GM18502 (cell line): Measurements from ENCODE around the gene MAP3K15.
"Not testable (repeated sequence)": the region's sequence is repeated elsewhere in the genome, so short reads cannot be mapped to it uniquely, and the experiment has no call there.

Experiments used
- ATAC-seq: cut with Tn5 transposase; IDR thresholded peaks from one replicate; pipeline ENCODE4 v1.9.1; 2021; ENCODE audit warnings: mild to moderate bottlenecking; ENCODE audit not compliant: unreplicated experiment, poor library complexity

The MAP3K15 gene

DNA sequence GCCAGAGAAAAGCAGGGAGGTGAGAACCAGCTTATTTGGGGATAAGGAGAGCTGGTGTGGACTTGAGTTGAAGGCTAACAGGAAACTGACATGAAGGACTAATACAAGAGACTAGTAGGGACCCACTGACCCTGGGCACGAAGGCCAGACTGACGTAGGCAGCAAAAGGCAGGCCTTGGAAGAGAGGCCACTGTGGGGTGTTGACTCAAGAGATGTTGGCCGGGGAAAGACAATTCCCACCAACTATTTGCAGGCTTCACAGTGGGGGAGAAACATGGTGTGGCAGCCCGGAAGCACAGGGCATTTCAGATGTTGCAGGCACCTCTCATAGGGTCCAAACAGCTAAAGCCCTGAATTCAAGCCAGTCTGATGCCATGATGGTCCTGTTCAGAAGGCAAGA, 24.4 kb upstream of the MAP3K15 start:
- no peak for ATAC-seq

DNA sequence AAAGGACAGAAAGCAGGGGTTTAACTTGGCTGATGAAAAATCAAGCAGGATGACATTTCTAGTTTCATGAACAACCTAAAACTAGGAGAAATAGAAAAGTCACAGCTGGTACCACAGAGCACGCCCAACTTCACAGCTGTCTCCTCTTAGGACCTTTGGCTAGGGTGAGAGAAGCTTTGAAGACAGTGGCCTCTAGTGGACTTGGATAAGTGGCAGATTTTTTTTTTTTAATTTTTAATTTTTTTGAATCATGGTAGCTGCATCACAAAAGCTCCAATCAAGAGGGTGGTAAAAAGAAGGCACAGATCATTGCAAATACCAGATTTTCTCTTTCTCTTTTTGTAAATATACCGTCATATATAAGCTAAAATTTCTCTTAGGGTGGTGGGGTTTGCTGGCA, 20.2 kb upstream of the MAP3K15 start:
- no peak for ATAC-seq

DNA sequence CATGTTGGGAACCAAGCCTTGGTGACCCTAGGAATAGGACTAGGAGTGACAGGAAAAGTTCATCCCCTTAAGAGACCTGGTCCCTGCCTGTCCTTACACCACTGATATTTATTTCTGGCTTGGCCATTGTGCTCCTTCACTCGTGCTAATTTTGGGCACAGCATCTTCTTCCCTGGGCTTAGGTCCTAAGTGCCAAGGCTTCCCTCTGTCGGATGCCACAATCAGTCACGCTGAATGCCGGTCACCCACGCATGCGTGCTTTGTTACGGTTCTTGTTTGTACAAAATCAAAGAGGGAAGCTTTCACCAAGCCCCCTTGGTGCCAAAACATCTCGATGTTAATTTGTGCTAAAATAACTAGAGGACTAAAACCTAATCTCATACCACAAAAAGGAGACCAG, 17.4 kb upstream of the MAP3K15 start:
- no peak for ATAC-seq

DNA sequence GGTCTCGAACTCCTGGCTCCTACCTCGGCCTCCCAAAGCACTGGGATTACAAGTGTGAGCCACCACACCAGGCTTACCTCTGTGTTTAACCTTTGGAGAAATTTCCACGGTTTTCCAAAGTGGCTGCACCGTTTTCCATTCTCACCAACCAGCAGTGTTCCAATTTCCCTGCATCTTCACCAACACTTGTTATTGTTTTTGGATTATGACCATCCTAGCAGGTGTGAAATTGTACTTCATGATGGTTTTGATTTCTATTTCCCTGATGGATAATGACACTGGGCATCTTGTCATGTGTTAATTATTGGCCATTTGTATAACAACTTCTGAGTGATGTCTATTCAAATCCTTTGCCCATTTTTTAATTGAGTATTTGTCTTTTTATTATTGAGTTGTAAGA, 2.7 kb upstream of the MAP3K15 start:
- no peak for ATAC-seq

DNA sequence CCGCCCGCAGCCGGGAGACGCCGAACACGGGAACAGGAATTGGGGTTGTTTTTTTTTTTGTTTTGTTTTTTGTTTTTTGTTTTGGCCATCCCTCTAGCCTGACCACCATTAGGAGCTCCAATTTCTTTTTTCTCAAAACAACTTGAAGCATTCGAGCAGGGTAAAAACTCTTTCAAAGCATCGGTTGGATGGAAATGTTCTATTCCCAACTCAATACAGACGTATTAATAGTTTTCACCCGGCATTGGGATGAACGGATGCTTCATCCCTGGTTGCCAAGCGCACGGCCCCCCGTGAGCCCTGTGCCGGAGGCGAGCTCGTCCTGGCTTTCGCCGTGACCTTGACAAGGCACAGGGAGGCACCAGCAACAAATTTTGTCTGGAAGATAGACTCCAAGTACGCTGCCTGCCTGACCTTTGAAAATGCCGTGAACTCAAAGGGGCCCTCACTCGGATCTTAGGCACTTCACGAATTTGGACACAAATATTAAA, 352 bp upstream of the MAP3K15 start:
- ATAC-seq, result no peak

DNA sequence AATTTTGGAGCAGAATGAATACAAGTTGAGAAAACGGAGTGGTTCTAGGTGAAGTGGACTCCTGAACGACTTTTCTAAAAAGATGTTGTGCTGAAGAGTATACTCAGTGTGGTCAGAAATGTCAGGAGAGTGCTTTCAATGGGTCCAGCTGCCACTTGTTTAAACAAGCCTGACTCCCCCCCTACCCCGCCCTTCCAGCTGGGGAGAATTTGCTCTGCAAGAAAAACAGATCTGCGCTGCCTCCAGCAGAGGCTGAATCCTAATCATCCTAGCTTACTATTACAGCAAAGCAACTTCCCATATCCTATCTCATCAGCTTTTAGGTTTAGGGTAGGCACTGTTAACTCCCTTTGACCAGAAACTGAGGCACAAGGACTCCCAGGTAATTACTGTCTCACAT, 1.9 kb downstream of the MAP3K15 start:
- no peak for ATAC-seq

DNA sequence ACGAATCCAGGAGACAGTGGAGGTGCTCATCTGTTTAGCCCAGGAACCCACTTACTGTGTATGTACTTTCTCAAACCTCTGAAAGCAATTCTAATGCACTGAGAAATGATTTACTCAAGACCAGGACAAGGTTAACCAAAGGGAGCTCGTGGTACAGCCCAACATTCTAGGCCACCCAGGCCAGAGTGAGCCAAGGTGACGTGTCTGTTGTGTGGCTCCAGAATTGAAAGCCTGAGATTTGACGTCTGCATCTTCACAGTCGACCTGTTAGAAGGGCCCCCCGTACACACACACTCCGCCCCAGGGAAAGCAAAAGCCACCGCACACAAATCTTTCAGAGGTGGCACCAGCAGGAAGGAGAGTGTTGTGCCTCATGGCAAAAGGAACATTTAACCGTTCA, 2.3 kb downstream of the MAP3K15 start:
- ATAC-seq, result no peak

DNA sequence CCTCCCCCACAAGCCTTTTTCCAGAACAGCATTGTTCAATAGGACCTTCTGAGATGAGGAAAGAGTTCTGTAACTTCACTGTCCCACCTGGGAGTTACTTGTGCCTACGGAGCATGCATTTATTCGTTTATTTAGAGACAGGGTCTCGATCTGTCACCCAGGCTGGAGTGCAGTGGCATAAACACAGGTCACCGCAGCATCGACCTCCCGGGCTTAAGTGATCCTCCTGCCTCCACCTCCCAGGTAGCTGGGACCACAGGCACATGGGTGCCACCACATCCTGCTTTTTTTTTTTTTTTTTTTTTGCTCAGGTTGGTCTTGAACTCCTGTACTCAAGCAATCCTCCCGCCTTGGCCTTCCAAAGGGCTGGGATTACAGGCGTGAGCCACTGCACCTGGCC, 2.9 kb downstream of the MAP3K15 start:
- no peak for ATAC-seq

DNA sequence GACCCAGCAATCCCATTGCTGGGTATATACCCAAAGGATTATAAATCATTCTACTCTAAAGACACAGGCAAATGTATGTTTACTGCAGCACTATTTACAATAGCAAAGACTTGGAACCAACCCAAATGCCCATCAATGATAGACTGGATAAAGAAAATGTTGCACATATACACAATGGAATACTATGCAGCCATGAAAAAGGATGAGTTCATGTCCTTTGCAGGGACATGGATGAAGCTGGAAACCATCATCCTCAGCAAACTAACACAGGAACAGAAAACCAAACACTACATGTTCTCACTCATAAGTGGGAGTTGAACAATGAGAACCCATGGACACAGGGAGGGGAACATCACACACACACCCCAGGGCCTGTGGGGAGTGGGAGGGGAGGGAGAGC, 3.5 kb downstream of the MAP3K15 start:
- ATAC-seq, result not testable (repeated sequence)

DNA sequence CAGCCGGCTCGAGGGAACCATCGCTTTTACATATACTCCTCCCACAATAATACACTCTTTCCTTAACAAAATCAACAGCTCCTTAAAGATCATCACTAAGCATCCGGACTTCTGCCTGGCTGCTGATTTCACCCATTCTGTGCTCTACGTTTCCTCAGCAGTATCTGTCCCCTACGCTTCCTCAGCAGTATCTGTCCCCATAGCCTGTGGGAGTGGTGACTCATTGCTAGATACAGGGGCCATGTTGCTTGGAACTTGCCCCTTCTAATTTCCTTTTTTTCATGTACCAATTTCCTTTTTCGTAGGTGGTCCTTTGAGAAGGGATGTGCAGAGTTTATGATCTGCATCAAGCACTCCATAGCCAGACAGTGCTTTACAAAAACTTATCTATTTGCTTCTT, 18.6 kb downstream of the MAP3K15 start:
- no peak for ATAC-seq

DNA sequence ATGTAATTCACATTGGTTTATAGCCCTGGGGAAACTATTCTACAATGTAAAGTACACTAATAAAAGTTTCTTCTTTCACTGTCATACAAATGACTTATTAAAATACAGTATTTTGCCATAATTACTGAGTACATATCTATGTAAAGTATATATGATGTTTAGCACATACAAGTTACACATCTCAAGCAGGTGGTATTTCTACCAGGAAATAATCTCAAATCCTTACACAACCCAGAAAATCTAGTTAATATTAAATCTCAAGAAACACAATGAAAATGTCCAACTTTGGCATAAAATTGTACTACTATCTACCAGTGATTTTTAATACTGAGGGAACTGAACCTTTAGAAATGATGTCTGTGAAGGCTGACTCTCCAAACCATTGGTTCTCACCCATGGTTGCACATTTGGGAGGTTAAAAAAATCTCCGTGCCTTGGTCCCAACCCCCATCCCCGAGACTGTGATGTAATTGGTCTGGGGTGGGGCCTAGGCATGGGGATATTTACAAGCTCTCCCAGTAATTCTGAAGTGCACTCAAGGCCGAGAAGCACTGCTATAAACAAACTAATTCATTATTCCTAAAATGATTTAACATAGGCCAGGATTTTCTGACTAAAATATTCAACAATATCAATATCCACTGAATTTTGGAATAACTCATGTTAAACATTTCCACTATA, 27.6 kb downstream of the MAP3K15 start:
- no peak for ATAC-seq

DNA sequence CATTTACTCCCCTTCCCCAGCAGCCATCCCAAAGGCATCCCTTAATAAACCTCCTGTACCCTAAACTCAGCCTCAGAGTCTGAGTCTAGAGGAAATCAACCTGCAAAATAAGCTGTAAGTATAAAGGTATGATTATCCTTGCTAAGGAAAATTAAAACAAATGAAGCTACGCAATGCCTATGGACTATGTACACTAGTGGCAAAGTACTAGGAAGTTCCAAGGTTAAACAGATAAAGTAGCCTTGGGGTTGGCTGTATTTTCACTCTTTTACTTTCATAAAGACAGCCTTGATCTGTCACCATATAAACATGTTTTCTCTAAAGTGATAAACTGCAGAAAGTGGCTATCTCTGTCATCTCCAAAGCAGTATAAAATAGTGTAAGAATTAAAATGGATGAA, 35.9 kb downstream of the MAP3K15 start:
- ATAC-seq, result no peak

DNA sequence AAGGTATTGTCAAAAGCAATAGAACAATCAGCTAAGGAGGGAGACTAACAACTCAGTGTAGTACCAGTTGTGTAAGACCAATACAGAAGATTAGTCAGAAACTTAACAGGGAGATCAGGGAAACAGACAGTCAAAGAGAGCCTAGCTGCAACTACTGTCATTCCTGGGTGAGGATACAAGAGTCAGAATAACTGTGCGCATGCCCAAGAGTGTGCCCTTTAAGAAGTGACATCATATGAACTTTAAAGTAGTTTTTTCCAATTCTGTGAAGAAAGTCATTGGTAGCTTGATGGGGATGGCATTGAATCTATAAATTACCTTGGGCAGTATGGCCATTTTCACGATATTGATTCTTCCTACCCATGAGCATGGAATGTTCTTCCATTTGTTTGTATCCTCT, 46.9 kb downstream of the MAP3K15 start:
- ATAC-seq, result not testable (repeated sequence)

DNA sequence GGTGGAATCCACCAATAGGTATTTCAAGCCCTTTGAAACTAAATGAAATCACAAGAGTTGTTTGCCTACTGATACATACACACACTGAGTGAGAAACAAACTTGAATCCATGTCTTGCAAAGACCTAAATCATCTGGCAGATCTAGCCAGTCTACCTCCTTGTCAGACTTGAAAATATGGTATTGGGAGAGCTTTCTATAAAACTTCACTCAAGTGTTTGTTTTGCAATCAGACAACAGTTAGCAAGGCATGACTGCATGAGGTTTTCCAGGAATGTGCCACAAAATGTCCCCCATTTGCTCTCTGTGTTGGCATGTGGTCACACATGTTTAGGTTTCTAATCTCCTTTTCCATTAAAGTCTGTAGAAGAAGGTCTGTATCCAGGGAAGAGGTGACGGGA, 52.4 kb downstream of the MAP3K15 start:
- ATAC-seq, result no peak

DNA sequence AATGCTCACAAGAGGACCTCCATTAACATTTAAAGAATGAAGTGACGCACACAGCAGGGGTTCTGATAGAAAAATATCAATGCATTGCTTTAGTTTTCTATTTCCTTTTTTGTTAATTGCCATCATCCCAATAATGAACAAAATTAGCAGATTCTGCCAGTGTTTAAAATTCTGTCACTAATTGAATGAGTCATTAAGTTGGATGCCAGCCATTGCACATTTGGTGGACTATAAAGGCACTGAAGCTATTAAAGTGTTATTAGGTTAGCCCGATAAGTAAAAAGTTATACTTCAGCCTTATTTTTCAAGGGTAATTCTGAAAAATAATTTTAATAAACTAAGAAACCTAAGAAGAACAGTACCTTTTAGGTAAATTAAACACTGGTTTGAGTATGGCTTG, 53.1 kb downstream of the MAP3K15 start:
- no peak for ATAC-seq

DNA sequence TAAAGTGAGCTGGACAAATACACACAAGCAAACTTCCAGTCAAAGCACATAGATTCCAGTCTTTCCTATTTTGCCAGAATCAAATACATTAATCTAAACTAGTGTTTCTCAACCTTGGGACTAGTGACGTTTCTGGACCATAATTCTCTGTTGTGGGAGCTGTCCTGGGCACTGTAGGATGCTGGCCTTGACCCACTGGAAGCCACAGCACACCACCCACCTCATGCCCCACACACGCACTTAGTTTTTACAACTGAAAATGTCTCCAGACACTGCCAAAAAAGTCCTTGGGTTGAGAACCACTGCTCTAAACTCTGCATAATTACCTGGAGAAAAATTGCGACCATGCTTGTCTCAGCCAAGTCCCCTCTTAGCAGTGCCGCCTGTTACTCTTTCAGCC, 57.6 kb downstream of the MAP3K15 start:
- ATAC-seq, result no peak

DNA sequence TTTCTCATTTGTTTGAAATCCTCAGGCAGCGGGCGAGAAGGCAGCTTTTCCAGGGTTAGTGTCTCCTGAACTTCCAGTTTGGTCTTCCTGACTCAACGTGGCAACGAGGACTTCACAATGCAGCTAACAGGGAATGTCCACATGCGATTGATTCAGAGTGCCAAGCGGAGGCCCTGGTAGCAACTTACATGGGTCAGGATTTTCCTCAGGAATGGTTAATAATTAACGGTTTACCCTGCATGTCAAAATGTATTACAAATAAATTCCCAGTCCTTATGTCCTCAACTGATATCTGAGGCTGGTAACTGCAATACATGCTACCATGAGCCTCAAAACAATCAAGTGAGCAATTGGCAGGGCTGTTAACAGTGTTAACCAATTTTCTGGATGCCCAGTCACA, 67.2 kb downstream of the MAP3K15 start:
- ATAC-seq, result no peak

DNA sequence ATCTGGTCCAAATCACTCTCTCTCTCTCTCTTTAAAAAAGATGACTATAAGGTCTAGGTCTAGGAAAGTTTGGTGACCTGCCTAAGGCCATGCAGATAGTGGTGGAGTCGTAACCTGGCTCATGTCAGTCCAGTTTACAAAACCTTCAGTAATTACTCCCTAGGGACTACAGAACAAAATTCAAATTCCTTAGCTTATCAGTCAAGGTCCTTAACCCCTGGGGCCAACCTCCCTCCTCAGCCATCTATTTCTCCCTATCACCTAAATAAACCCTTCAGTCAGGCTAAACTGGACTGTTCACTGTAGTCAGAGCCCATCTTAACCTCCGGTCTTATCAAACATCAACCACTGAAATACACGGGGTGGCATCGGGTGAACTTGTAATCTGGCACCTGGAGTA, 68.9 kb downstream of the MAP3K15 start:
- no peak for ATAC-seq

DNA sequence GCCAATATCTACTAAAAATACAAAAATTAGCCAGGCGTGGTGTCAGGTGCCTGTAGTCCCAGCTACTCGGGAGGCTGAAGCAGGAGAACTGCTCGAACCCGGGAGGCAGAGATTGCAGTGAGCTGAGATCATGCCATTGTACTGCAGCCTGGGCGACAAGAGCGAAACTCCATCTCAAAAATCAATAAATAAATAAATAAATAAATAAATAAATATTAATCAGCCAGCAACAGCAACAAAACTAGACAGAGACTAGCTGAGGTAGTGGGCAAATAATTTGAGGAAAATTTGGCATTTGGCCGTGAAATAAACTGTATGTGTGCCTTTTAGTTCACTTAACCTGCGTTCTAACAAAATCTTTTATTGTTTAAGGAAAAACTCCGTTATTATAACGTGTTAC, 69.5 kb downstream of the MAP3K15 start:
- not testable (repeated sequence) for ATAC-seq

DNA sequence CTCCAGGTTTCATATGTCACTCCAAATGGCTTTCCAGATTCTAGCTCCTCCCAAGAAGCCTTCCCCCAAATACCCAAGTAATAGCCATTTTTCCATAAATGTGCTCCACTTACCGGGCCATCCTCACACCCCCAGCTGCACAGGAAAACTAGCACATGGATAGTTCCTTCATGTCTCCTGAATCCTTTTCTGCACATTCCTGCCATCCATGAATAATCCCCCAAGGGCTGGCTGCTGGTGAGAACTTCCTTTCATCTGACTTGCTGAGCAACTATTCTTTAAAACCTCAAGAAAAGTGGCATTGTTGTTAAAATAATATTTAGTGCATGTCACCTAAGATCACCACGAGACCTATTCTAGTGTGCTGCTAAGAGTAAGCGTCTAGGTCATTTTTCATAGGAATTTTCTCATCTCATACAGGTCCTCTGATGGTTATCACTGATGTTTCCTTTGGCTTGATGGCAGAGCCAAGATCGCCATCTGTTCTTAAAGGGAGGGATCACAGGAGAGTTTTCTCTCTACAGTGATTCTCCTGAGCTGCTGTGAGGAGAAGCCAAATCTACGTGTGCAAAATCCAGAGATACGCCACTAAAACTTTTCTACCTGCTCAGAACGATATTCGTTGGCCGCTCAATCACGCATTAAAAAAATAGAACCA, 71.3 kb downstream of the MAP3K15 start:
- ATAC-seq, result no peak

DNA sequence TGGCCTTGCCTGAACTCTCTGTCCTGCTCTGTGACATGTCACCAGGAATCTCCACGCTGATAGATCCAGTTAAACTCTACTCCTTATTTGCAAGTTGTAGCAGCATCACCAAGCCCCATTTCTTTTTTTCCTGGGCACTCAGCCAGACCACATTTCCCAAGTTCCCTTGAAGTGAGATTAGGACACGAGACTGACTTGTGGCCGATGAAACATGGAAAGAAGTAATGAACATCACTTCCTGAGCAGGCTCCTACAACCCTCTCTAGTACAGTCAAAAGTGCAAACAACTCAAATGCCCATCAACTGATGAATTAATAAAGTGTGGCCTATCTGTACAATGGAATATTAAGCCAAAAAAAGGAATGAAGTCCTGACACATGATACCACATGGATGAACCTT, 74.6 kb downstream of the MAP3K15 start:
- ATAC-seq, result no peak

DNA sequence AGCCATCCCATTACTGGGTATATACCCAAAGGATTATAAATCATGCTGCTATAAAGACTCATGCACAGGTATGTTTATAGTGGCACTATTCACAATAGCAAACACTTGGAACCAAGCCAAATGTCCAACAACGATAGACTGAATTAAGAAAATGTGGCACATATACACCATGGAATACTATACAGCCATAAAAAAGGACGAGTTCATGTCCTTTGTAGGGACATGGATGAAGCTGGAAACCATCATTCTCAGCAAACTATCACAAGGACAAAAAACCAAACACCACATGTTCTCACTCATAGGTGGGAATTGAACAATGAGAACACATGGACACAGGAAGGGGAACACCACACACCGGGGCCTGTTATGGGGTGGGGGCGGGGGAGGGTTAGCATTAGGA, 92.6 kb downstream of the MAP3K15 start:
- not testable (repeated sequence) for ATAC-seq
